GM19239 (cell line): ENCODE results near the gene SLC6A11.

ENCODE experiments used
- DNase-seq: peaks from one replicate; pipeline ENCODE4 v3.0.0; 2011; ENCODE audit warnings: low spot score; ENCODE audit not compliant: insufficient read length
- FAIRE-seq: peaks from 2 replicates; lab custom pipeline; 2011; peaks lifted over from hg19 to GRCh38; lab: Jason Lieb, UNC

The SLC6A11 gene

DNA sequence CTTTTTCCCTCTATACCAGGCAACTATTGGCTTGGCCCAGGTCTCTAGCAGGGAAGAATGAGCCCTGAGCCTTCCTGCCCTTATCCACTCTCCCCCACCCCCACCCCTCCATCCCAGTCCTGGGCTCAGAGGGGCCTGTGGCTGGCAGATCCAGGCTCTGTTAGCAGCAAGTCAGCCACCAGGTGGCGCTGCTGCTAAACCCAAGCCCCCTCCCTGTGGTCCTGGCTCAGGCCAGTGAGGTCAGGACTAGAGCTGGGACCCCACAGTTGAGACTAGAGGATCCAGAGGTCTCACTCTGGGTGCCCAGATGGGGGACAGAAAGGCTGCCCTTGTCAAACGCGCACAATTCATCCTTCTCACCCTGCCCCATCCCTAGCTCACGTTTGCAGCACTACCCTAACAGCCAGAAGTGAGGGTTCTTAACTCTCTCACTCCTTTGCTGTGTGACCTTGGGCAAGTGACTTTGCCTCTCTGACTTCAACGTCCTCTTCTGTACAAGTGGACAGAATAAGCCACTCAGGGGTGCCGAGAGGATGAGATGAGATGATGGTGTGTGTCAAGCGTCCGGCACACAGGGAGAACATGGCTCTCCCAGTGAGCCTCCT, 129.8 kb downstream of the SLC6A11 start:
- DNase-seq (peak; percentile 73), FAIRE-seq (no peak)

DNA sequence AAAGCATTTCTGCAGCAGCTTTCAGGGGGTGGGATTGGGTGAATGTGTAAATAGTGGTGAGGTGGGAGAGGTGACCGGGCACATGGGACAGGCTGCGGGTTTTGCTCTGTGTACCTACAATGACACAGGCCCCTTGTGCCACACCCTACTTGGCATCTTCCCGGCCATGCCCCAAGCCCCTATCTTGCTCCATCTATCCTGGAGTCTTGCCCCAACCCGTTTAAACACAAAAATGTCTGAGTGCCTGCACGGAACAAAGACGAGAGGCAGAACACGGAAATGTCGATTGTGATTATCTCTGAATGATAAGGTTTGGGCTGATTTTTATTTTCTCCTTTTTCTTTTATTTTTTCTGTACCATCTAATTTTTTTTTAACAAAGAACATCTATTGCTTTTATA, 130.5 kb downstream of the SLC6A11 start:
- DNase-seq = no peak
- FAIRE-seq = no peak

GRCh38 chr3:10948326-10948725, 132.3 kb downstream of the SLC6A11 start:
- FAIRE-seq (no peak), DNase-seq (no peak)

GRCh38 chr3:10949197-10949596, 133.2 kb downstream of the SLC6A11 start:
- no peak for DNase-seq
- no peak for FAIRE-seq

- DNase-seq (peak; percentile 17), FAIRE-seq (no peak)
Measured at GRCh38 chr3:10950476-10951294, 134.7 kb downstream of the SLC6A11 start.

- DNase-seq (no peak), FAIRE-seq (no peak)
Measured at GRCh38 chr3:10951295-10951926, 135.4 kb downstream of the SLC6A11 start.

- DNase-seq = no peak
- no peak for FAIRE-seq
Measured at GRCh38 chr3:10952525-10952924, 136.5 kb downstream of the SLC6A11 start.

DNA sequence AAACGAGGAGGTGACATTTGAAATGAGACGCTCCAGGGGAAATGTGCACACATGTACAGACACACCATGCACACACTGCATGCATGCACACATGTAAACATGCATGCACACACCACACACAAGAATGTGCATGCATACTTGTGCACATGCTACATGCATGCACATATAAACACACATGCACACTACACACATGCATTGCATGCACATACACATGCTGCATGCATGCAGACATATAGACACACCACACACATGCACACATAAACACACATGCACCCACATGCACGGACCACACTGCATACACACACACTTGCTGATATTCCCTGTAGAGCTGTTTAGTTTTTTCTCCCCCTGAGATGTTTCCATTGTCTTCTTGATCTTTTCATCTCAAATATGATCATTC, 138.7 kb downstream of the SLC6A11 start:
- FAIRE-seq (no peak), DNase-seq (no peak)

- FAIRE-seq (no peak), DNase-seq (no peak)
Measured at GRCh38 chr3:10955711-10956453, 139.9 kb downstream of the SLC6A11 start.

DNA sequence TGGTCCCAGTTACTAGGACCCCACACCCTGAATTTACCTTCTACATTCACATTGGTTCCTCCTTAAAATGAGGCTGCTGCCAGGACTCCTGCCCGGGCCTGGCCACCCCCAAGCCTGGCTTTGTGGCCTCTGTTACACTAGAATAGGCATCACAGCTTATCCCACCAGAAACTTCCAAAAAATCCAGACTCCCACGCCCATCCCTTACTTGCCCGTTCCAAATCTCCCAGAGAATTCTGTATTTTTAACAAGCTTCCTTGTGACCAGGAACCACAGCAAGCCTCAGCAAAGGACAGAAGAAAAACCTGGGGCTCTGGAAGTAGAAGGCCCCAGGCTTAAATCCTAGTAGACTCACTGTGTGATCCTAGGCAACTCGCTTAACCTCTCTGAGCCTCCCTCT, 140.5 kb downstream of the SLC6A11 start:
- no peak for DNase-seq
- no peak for FAIRE-seq

GRCh38 chr3:10956986-10957385, 141.0 kb downstream of the SLC6A11 start:
- FAIRE-seq (no peak), DNase-seq (no peak)

- FAIRE-seq (no peak), DNase-seq (no peak)
Measured at GRCh38 chr3:10957976-10958749, 142.1 kb downstream of the SLC6A11 start.

DNA sequence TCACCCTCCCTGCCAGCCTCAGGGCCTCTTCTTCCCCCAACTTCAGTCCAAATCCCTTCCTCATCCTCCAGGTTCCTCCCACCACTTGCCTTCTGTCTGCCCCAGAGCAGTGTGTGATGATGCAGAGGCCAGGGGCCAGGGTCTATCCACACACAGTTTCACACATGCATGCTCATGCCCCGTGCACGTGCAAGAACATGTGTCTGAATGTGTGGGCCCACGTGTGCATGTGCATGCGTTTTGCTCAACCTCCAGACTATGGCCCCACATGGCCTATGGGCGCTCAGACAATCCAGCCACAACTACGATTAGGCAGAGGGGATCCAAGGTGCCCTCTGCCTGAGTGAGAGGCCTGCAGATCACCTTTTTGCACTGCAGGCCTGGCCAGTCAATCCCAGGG, 144.2 kb downstream of the SLC6A11 start:
- FAIRE-seq = no peak

DNA sequence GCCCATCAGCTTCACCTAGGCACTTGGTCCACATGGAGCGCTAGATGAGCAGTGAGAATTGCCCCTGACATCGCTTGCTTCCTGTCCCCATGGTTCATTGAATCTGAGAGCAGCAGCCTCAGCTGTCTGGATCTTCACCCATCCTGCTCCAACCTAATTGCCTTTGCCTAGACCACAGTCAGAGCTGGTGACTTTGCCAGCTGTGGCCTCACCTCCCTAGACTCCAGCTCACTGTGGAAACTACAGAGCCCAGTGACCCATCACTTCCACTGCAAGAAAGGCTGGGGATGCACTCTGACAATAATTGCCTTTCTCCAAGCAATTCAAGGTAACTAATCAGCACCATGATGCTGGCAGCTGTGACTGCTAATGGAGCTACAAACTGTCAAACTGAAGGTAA, 145.9 kb downstream of the SLC6A11 start:
- FAIRE-seq = no peak
- no peak for DNase-seq

More for the DNA sequence above, 144.2 kb downstream of the SLC6A11 start:
- DNase-seq = no peak

- DNase-seq = no peak
- FAIRE-seq = no peak
Measured at GRCh38 chr3:10962481-10963036, 146.5 kb downstream of the SLC6A11 start.

DNA sequence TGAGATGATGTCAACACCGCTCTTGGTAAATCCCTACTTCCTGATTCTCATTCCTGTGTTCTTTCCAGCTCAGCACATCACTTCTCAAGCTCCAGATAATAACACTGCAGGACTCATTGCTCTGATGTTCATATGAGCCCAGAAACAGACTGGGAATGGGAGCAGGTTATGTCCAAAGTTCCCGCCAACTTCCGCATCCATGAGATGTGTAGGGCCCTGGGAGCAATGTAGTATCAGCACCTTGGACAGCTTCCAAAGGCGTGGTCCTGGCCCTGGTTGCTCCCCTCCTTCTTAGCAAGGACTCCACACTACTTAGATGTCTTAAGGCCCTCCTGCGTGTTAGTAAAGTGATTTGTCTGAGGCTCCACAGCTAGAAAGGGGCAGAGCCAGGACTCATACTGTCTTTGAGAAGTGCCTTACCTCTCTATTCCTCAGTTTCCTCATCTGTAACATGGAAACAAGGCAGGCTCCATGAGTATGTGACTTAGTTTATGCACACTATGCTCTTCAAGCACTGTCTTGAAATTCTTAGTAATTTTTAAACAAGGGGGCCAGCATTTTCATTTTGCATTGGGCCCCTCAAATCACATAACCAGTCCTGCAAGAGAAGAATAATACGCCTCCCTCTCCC, 148.6 kb downstream of the SLC6A11 start:
- no peak for DNase-seq
- FAIRE-seq = no peak

DNA sequence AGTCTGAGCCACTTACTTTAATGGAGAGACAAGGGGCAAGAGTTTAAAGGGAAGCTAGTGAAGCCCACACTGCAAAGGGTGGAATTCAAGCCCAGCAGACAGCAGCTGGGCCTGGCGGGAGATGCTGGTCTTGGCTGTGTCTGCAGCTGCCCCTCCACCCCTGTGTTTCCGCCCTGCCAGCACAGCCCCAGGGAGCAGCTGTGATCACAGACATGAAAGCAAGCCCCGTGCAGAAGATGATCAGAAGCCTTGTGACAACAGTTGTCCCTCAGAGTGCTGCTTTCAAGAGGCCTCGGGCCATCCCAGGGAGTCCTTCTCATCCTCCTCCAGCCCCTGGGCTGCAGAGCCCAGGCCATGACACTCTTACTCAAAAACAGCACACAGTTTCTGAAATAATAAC, 152.4 kb downstream of the SLC6A11 start:
- DNase-seq (no peak), FAIRE-seq (no peak)

DNA sequence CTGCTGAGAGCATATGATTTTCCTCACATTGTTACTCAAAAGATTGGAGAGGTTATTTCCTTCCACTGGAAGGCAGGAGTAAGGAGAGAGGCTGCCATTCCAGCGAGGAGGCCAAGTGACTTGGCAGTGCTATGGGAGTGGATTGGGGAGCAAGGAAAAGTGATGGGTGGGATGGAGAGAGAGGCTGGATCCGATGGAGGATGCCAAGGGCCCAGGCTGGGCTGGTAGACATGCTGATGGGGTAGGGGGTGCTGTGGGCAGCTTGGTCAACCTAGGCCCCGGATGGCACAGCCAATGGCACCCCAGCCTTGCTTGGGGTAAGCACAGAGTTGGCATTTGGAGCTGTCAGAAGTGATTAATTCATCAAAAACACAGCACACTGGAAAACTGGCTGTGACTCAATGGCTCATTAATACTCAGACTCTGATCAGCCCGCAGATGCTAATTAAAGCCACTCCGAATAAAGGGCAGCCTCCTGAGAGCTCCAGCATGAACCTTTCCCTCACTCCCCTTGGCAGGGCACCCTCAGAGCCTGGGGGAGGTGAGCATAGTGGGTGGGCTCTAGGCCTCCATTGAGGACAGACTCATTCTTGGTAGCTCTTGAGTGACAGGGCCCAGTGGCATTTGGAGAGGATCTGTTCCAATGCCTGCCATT, 154.4 kb downstream of the SLC6A11 start:
- FAIRE-seq (no peak), DNase-seq (no peak)
